Fibroblast of skin of abdomen (primary cell): ENCODE measurements around the gene DDB1.
"Not testable (repeated sequence)": the region's sequence is repeated elsewhere in the genome, so short reads cannot be mapped to it uniquely, and the experiment has no call there.

Experiments
- DNase-seq: peaks from one replicate; pipeline ENCODE4 v3.0.0-alpha.2; 2013

DDB1 gene

GRCh38 chr11:61267437-61267841, 65.5 kb downstream of the DDB1 start:
- no peak for DNase-seq

GRCh38 chr11:61266602-61267001, 66.3 kb downstream of the DDB1 start:
- no peak for DNase-seq

DNA sequence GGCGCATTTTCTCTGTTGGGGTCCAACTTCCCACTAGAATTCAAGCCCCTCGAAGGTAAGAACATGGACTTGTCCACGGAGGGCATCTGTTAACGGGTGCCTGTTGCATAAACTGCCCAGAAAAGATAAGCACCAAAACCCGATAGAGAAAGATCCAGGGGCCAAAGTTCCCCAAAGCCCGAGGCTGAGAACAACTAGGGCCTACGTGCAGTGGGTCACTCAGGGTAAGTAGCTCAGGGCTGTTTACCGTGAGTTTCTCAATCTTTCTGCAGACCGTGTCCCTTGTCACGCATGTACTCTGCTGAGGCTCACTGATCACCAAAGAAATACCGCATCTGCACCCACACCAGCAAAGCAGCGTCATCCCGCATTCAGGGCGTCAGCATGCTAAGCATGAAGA, 67.5 kb downstream of the DDB1 start:
- no peak for DNase-seq

DNA sequence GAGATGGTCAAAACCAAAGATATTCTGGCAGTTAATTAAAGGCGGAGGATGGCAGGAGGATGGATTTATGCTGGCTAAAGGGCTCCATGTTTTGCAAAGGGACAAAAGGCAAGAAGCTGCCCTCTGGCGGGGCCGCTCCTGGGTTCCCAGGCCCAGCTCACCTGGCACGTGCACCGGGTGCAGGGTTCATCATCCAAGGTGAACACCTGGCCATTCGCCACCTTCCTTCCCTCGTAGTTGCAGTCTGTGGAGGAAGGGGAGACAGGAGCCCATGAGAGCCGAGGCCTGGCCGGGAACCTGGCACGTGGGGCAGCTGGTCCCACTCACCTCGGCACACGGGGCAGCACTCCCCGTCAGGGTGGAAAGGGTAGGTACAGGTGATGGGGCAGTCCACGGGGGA, 68.1 kb downstream of the DDB1 start:
- no peak for DNase-seq

DNA sequence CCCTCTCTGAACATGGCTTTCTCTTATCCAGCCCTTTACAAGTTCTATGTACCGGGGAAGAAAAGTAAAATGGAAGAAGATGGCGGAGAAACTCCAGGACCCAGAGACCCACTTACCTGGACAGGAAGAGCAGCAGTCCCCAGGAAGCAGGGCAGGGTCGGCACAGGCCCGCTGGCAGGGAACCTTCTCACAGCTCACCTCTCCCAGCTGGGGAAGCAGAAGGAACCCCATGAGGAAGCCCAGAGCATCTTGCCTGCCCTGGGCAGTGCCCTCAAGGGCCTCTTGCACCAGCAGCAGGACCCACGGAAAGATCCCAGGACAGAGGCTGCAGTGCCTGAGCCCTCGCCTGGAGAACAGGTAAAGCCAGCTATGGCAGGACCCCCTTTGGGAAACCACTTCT, 68.5 kb downstream of the DDB1 start:
- no peak for DNase-seq

DNA sequence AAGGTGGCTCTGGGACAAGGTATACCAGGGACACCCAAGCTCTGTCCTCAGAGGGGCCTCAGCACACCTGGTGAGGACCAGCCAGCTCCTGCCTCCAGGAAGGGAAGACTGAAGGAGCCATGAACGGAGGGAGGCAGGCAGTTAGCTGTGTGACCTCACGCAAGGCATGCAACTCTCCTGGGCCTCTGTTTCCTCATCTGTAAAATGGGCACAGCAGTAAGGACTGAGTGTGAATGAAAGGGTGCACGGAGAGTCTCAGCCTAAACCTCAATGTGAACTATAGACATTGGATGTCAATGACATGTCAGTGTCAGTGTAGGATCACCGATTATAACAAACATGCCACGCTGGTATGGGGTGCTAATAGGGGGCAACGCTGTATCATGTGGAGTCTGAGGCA, 73.5 kb downstream of the DDB1 start:
- no peak for DNase-seq

- no peak for DNase-seq
Observed at GRCh38 chr11:61258546-61258945, 74.4 kb downstream of the DDB1 start.

- DNase-seq, result no peak
Observed at GRCh38 chr11:61256710-61257482, 76.0 kb downstream of the DDB1 start.

DNA sequence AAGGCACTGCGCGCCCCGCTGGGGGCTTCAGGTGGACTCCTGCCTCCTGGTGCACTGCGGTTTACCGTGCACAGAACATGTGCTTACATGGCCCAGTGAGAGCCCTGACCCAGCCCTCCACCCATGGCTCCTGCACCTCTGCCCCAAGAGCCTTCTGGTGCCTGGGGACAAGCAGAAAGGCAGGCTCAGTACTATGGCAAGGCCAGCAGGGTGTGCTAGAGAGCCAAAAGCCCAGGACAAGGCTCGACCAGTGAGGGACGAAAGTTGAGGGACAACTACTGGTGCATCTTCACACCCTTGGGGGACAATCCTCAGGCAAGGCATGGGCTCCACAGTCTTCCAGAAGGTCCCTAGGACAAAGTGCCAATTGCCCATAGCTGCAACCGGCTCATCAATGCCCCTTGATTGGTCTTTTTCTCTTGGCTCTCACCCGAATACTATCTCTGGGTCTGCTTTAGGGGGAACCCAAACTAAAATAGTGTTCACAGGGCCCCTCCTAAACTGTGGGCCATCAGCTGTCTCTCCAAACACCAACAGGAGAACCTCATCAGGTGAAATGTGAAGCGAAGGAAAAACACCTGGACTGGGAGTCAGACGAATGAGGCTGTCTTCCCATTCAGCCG, 78.4 kb downstream of the DDB1 start:
- peak; percentile 44 for DNase-seq

- not testable (repeated sequence) for DNase-seq
Observed at GRCh38 chr11:61252332-61252731, 80.6 kb downstream of the DDB1 start.

DNA sequence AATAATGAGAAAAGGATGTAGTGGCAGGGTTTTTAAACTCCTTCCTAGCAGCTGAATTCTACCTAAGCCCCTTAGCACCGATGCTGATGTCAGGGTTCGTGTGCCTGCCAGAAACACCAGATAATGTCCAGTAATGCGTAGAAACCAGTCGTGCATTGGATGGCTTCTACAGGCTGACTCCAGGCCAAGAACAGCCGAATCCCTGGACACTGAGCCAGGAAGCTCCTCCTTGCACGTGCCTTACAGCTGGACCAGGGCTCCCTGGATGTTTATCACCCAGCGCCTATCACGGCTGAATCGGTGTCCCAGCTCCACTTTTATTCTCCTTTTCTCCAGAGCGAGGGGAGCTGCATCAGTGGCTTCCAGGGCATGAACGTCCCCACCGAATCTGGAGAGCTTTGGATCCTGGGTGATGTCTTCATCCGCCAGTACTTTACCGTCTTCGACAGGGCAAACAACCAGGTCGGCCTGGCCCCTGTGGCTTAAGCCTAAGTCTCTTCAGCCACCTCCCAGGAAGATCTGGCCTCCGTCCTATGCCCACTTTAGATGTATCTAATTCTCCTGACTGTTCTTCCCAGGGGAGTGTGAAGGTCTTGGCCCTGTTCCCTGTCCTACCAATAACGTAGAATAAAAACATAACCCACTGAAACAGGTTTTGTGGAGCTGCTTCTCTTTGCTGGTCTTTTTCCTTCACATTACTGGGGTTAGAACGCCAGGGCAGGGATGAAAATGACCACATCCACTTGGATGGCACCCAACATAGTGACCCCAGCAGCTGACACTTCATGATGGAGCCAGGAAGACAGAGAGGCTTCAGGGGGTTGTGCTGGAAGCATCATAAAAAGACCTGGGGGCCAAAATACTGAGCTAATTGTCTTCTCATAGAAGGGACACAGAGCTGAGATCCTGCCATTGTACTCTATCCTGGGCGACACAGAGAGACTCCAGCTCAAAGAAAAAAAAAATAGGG, 81.8 kb downstream of the DDB1 start:
- DNase-seq, result not testable (repeated sequence)
